Measurements from ENCODE around the gene FBXW9. TPM values are rescaled to one million over a fixed set of nuclear protein-coding genes. Genes with fewer than 3 reads are reported as not detected.
"Not testable (repeated sequence)": the region's sequence is repeated elsewhere in the genome, so short reads cannot be mapped to it uniquely, and the experiment has no call there.

Gene FBXW9
- total and polyA plus RNA-seq, 4 donors: 1.9 to 5.4 (median 4.5) TPM

DNA sequence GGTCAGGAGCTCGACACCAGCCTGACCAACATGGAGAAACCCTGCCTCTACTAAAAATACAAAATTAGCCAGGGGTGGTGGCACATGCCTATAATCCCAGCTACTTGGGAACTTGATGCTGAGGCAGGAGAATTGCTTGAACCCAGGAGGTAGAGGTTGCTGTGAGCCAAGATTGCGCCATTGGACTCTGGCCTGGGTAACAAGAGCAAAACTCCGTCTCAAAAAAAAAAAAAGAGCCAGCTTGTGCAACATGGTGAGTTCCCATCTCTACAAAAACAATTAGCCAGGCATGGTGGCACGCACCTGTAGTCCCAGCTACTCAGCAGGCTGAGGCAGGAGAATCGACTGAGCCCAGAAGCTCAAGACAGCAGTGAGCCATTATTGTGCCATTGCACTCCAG is 18.4 kb downstream of the FBXW9 start:
- not testable (repeated sequence) for DNase-seq; ATAC-seq (ENCODE audit: low FRiP score); H3K9me3 ChIP-seq (ENCODE audit: control insufficient read depth, low read length); H3K4me3 ChIP-seq (ENCODE audit: low read length in 2 of 2); H3K27ac ChIP-seq (ENCODE audit: low read depth in 1 of 2, low read length in 2 of 2); H3K36me3 ChIP-seq (ENCODE audit: control insufficient read depth in 1 of 2, insufficient read depth in 2 of 2, low read length in 1 of 2); H3K4me1 ChIP-seq (ENCODE audit: control insufficient read depth in 1 of 2, insufficient read depth in 2 of 2, low read length in 2 of 2); H3K27me3 ChIP-seq (ENCODE audit: control insufficient read depth in 1 of 2, insufficient read depth in 2 of 2, low read length in 1 of 2)
- WGBS, 2 donors: 86 to 90% methylated on average over 5 of the region's 5 CpGs
- intact Hi-C loops (cut with DNase I): loop anchor here (5.0 to 10.0 kb wide), 2 partner anchors 116 to 167 kb away; no protein-coding TSS in a partner anchor

DNA sequence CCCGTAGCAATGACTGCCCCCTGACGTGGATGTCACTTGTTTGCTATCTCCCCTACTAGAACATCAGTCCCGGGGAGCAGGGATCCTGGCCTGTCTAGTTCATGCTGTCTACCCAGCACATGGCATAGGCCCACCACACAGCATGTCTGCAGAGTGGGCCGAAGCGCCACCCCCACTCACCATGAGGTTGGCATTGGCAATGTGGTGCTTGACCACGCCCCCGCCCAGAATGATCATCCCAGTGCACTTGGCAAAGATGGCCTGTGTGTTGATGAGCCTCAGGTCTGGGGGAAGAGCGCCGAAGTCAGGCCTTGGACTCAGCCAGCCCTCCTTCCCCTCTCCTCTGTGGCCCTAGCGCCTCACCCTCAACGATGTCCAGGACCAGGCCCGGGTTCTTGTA is 19.5 kb downstream of the FBXW9 start:
- no peak for DNase-seq
- H3K36me3 ChIP-seq (ENCODE audit: control insufficient read depth in 1 of 2, insufficient read depth in 2 of 2, low read length in 1 of 2): no peaks in the 10 kb centered on the region
- WGBS, 2 donors: 86% methylated on average over 12 of the region's 12 CpGs
- no peak overlapping the region for H3K4me3 ChIP-seq (ENCODE audit: low read length in 2 of 2)
- H3K4me1 ChIP-seq (ENCODE audit: control insufficient read depth in 1 of 2, insufficient read depth in 2 of 2, low read length in 2 of 2): no peaks in the 10 kb centered on the region
- no peak overlapping the region for H3K27ac ChIP-seq (ENCODE audit: low read depth in 1 of 2, low read length in 2 of 2)
- intact Hi-C loops (cut with DNase I): loop anchor here (5.0 to 10.0 kb wide), 2 partner anchors 115 to 168 kb away; no protein-coding TSS in a partner anchor
- H3K27me3 ChIP-seq (ENCODE audit: control insufficient read depth in 1 of 2, insufficient read depth in 2 of 2, low read length in 1 of 2): no peaks in the 10 kb centered on the region
- no peak for ATAC-seq (ENCODE audit: low FRiP score)
- H3K9me3 ChIP-seq (ENCODE audit: control insufficient read depth, low read length): no peaks in the 10 kb centered on the region

DNA sequence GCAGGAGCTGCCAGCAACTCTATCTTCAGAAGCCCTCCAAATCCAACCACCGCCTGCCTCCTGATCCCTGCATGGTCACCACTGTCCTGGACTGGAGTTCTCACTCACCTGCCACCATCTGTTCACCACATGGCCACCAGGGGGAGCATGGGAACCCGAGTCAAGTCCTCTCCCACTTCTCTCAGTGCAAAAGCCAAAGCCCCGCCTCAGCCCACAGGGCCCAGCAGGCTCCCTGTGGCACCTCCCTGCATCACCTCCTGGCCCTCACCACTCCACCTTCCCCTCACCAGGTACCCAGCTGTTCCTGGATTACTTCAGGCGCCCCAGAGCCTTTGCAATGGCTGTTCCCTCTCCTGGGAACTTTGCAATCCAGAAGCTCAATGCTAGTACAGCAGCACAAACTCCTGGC is 20.0 kb downstream of the FBXW9 start:
- DNase-seq (peak; percentile 89 to 94), ATAC-seq (ENCODE audit: low FRiP score) (peak; percentile 81)
- no peaks in the 10 kb centered on the region for H3K4me1 ChIP-seq (ENCODE audit: control insufficient read depth in 1 of 2, insufficient read depth in 2 of 2, low read length in 2 of 2)
- no peaks in the 10 kb centered on the region for H3K27me3 ChIP-seq (ENCODE audit: control insufficient read depth in 1 of 2, insufficient read depth in 2 of 2, low read length in 1 of 2)
- no peaks in the 10 kb centered on the region for H3K36me3 ChIP-seq (ENCODE audit: control insufficient read depth in 1 of 2, insufficient read depth in 2 of 2, low read length in 1 of 2)
- H3K4me3 ChIP-seq (ENCODE audit: low read length in 2 of 2): no peak overlapping the region
- intact Hi-C loops (cut with DNase I): loop anchor here (5.0 to 10.0 kb wide), 2 partner anchors 114 to 168 kb away; no protein-coding TSS in a partner anchor
- no peak overlapping the region for H3K27ac ChIP-seq (ENCODE audit: low read depth in 1 of 2, low read length in 2 of 2)
- no peaks in the 10 kb centered on the region for H3K9me3 ChIP-seq (ENCODE audit: control insufficient read depth, low read length)
- WGBS, 2 donors: 15 to 19% methylated on average over 4 of the region's 4 CpGs

DNA sequence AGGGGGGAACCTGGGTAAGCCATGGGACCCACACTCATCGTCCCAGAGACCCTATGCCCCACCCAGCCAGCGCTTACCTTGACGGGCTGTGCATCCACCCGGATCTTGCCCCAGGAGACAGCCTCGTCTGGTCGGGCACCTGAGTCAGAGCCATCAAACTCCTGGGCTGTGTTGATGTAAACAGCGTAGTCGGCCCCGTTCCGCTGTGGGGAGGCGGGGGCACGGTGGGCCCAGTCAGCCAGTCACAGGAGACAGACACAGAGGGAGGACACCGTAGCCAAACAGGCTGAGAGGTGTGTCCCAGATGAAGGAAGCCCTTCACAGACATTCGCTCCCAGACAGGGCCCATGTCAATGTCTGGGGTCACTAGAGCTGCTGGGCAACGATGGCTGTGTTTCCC is 20.5 kb downstream of the FBXW9 start:
- ATAC-seq (ENCODE audit: low FRiP score): no peak
- no peaks in the 10 kb centered on the region for H3K36me3 ChIP-seq (ENCODE audit: control insufficient read depth in 1 of 2, insufficient read depth in 2 of 2, low read length in 1 of 2)
- WGBS, 2 donors: 85 to 90% methylated on average over 15 of the region's 15 CpGs

DNA sequence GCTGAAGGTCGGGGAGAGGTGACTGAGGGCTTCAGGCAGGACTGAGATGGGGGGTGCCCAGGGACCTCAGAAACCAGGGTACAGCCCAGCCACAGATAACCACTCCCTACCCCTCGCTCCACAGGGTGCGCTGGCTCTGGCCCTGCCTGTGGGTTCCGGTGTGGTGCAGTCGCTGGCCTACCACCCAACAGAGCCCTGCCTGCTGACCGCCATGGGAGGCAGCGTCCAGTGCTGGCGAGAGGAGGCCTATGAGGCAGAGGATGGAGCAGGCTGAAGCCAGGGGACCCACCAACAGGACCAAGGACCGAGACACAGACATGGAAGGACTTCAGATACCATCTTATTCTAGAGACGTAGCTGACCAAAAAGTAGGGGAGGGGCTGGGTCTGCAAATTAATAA is 21.0 kb downstream of the FBXW9 start:
- H3K9me3 ChIP-seq (ENCODE audit: control insufficient read depth, low read length): no peaks in the 10 kb centered on the region
- H3K36me3 ChIP-seq (ENCODE audit: control insufficient read depth in 1 of 2, insufficient read depth in 2 of 2, low read length in 1 of 2): no peaks in the 10 kb centered on the region
- H3K4me1 ChIP-seq (ENCODE audit: control insufficient read depth in 1 of 2, insufficient read depth in 2 of 2, low read length in 2 of 2): no peaks in the 10 kb centered on the region
- H3K27me3 ChIP-seq (ENCODE audit: control insufficient read depth in 1 of 2, insufficient read depth in 2 of 2, low read length in 1 of 2): no peaks in the 10 kb centered on the region
- H3K4me3 ChIP-seq (ENCODE audit: low read length in 2 of 2): no peak overlapping the region
- no peak overlapping the region for H3K27ac ChIP-seq (ENCODE audit: low read depth in 1 of 2, low read length in 2 of 2)
- intact Hi-C loops (cut with DNase I): loop anchor here (5.0 to 10.0 kb wide), 2 partner anchors 113 to 169 kb away; no protein-coding TSS in a partner anchor
- DNase-seq: no peak
- no peak for ATAC-seq (ENCODE audit: low FRiP score)
- WGBS, 2 donors: 87 to 91% methylated on average over 10 of the region's 10 CpGs

More for the DNA sequence above, 20.5 kb downstream of the FBXW9 start:
- H3K27me3 ChIP-seq (ENCODE audit: control insufficient read depth in 1 of 2, insufficient read depth in 2 of 2, low read length in 1 of 2): no peaks in the 10 kb centered on the region
- DNase-seq: no peak
- no peaks in the 10 kb centered on the region for H3K9me3 ChIP-seq (ENCODE audit: control insufficient read depth, low read length)
- H3K27ac ChIP-seq (ENCODE audit: low read depth in 1 of 2, low read length in 2 of 2): no peak overlapping the region
- no peaks in the 10 kb centered on the region for H3K4me1 ChIP-seq (ENCODE audit: control insufficient read depth in 1 of 2, insufficient read depth in 2 of 2, low read length in 2 of 2)
- intact Hi-C loops (cut with DNase I): loop anchor here (5.0 to 10.0 kb wide), 2 partner anchors 114 to 169 kb away; no protein-coding TSS in a partner anchor
- H3K4me3 ChIP-seq (ENCODE audit: low read length in 2 of 2): no peak overlapping the region

DNA sequence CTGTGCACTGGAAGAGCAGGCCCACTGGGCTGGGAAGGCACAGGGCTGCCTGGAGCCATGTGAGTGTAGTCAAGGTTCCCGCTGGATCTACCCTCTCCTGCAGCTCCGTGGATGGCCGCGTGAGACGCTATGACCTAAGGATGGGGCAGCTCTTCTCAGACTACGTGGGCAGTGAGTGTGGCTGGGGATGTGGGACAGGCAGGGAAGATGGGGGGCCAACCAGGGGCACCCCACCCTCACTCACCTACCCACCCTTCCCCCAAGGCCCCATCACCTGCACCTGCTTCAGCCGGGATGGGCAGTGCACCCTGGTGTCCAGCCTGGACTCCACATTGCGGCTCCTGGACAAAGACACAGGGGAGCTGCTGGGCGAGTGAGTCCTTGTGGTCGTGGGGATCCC is 23.7 kb downstream of the FBXW9 start:
- no peak for DNase-seq
- no peaks in the 10 kb centered on the region for H3K27me3 ChIP-seq (ENCODE audit: control insufficient read depth in 1 of 2, insufficient read depth in 2 of 2, low read length in 1 of 2)
- intact Hi-C loops (cut with DNase I): loop anchor here (10.0 kb wide), 1 partner anchor 172 kb away; no protein-coding TSS in a partner anchor

DNA sequence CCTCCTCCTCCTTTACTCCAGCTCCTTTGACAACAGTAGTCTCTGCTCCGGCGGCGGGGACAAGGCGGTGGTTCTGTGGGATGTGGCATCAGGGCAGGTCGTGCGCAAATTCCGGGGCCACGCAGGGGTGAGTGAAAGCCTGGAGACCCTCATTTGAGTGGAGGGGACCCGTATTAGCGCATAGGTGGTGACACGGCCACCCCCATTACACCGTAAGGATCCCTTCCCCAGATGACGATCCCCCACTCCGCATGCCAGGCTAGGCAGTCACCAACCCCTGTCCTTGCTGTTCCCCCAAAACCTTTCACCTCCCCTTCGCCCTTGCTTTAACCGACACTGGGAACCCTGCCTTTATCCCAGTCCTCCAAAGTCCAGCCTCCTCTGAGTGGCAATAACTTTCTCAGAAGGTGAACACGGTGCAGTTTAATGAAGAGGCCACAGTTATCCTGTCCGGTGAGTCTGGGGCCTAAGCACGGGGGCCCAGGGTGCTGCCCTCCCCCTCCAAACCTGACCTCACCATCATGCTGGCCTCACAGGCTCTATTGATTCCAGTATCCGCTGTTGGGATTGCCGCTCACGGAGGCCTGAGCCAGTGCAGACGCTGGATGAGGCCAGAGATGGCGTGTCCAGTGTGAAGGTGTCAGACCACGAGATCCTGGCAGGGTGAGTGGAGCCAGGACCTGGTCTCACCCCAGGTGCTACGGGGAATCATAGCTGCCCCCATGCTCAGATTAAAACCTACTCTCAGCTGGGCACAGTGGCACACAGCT is 26.1 kb downstream of the FBXW9 start:
- Histone ChIP-seq H3K4me1 (ENCODE audit: control insufficient read depth in 1 of 2, insufficient read depth in 2 of 2, low read length in 2 of 2) (no peaks in the 10 kb centered on the region), H3K27me3 (ENCODE audit: control insufficient read depth in 1 of 2, insufficient read depth in 2 of 2, low read length in 1 of 2) (no peaks in the 10 kb centered on the region), H3K36me3 (ENCODE audit: control insufficient read depth in 1 of 2, insufficient read depth in 2 of 2, low read length in 1 of 2) (no peaks in the 10 kb centered on the region), H3K9me3 (ENCODE audit: control insufficient read depth, low read length) (no peaks in the 10 kb centered on the region), H3K27ac (ENCODE audit: low read depth in 1 of 2, low read length in 2 of 2) (peak overlapping the region in 1 of 2 donors; percentile 87), H3K4me3 (ENCODE audit: low read length in 2 of 2) (peak overlapping the region; percentile 32 to 39)
- no peak for DNase-seq
- ATAC-seq (ENCODE audit: low FRiP score): no peak
- 39 to 40% methylated on average over 26 of the region's 26 CpGs for WGBS, 2 donors
- intact Hi-C loops (cut with DNase I): loop anchor here (10.0 kb wide), 1 partner anchor 174 kb away; no protein-coding TSS in a partner anchor

More for the DNA sequence above, 23.7 kb downstream of the FBXW9 start:
- H3K4me3 ChIP-seq (ENCODE audit: low read length in 2 of 2): no peak overlapping the region
- 86% methylated on average over 10 of the region's 10 CpGs for WGBS, 2 donors
- no peak for ATAC-seq (ENCODE audit: low FRiP score)
- H3K27ac ChIP-seq (ENCODE audit: low read depth in 1 of 2, low read length in 2 of 2): no peak overlapping the region
- no peaks in the 10 kb centered on the region for H3K36me3 ChIP-seq (ENCODE audit: control insufficient read depth in 1 of 2, insufficient read depth in 2 of 2, low read length in 1 of 2)
- no peaks in the 10 kb centered on the region for H3K4me1 ChIP-seq (ENCODE audit: control insufficient read depth in 1 of 2, insufficient read depth in 2 of 2, low read length in 2 of 2)
- no peaks in the 10 kb centered on the region for H3K9me3 ChIP-seq (ENCODE audit: control insufficient read depth, low read length)

DNA sequence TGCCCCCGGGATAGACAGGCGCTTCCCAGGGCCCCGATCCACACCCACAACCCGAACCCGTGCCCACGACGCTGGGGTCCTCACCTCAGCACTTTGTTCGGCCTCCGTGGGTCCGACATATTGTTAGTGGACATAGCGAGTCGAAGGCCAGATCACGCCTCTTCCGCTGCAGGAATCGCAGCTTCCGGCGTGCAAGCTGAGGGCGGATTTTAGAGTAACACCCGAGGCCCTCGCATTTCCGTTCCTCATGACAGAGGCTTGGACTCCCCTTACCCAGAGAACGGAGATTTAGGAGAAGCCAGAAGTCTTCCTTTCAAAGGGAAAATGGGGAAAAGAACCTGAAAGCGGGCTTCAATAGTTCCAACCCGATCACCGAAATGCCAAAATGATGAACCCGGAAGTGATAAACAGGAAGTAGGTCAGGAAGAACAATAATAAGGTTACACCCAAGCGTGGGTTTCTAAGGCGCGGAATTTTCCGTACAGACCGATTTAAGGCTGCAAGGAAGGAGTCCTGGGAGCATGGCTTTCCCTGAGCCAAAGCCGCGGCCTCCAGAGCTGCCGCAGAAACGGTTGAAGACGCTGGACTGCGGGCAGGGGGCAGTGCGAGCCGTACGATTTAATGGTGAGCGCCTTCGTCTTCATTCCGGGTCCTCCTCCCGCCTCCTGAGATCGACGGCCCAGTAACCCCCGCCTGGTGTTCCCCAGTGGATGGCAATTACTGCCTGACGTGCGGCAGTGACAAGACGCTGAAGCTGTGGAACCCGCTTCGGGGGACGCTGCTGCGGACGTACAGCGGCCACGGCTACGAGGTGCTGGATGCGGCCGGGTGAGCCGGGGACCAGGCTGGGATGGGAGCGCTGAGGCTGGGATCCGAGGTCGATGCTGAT is 26.9 kb downstream of the FBXW9 start:
- ATAC-seq (ENCODE audit: low FRiP score): peak; percentile 85
- intact Hi-C loops (cut with DNase I): loop anchor here (5.0 to 10.0 kb wide), 2 partner anchors 117 to 175 kb away; partner anchors contain the start of gene ZNF564 (in 1 of the 2)
- 0 to 1% methylated on average over 64 of the region's 64 CpGs for WGBS, 2 donors

More for the DNA sequence above, 26.9 kb downstream of the FBXW9 start:
- H3K4me3 ChIP-seq (ENCODE audit: low read length in 2 of 2): peak overlapping the region; percentile 39 to 48
- no peaks in the 10 kb centered on the region for H3K27me3 ChIP-seq (ENCODE audit: control insufficient read depth in 1 of 2, insufficient read depth in 2 of 2, low read length in 1 of 2)
- H3K36me3 ChIP-seq (ENCODE audit: control insufficient read depth in 1 of 2, insufficient read depth in 2 of 2, low read length in 1 of 2): no peaks in the 10 kb centered on the region
- peak overlapping the region; percentile 70 to 87 for H3K27ac ChIP-seq (ENCODE audit: low read depth in 1 of 2, low read length in 2 of 2)
- peak; percentile 84 to 91 for DNase-seq
- no peaks in the 10 kb centered on the region for H3K9me3 ChIP-seq (ENCODE audit: control insufficient read depth, low read length)
- no peaks in the 10 kb centered on the region for H3K4me1 ChIP-seq (ENCODE audit: control insufficient read depth in 1 of 2, insufficient read depth in 2 of 2, low read length in 2 of 2)
